ENCODE data around the gene TASOR. TPM values are rescaled to one million over a fixed set of nuclear protein-coding genes. Genes with fewer than 3 reads are reported as not detected.
"Not testable (repeated sequence)": the region's sequence is repeated elsewhere in the genome, so short reads cannot be mapped to it uniquely, and the experiment has no call there.

The TASOR gene
- total and polyA plus RNA-seq, 4 donors = 12.8 to 71.9 (median 36.4) TPM

DNA sequence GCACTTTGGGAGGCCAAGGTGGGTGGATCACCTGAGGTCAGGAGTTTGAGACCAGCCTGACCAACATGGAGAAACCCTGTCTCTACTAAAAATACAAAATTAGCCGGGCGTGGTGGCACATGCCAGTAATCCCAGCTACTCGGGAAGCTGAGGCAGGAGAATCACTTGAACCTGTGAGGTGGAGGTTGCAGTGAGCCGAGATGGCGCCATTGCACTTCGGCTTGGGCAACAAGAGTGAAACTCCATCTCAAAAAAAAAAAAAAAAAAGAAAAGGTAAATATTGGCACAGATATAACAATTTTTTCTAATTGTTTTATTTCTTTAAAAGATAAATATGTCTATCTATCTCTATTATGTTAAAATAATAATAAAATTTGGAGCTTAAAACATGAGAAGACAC, 24.3 kb upstream of the TASOR start:
- H3K27ac ChIP-seq (ENCODE audit: low read depth in 1 of 2, low read length in 2 of 2); DNase-seq; H3K4me1 ChIP-seq (ENCODE audit: control insufficient read depth in 1 of 2, insufficient read depth in 2 of 2, low read length in 2 of 2); H3K27me3 ChIP-seq (ENCODE audit: control insufficient read depth in 1 of 2, insufficient read depth in 2 of 2, low read length in 1 of 2); H3K9me3 ChIP-seq (ENCODE audit: control insufficient read depth, low read length); H3K36me3 ChIP-seq (ENCODE audit: control insufficient read depth in 1 of 2, insufficient read depth in 2 of 2, low read length in 1 of 2); H3K4me3 ChIP-seq (ENCODE audit: low read length in 2 of 2); ATAC-seq (ENCODE audit: low FRiP score): not testable (repeated sequence)
- WGBS, 2 donors = 89 to 96% methylated on average over 6 of the region's 6 CpGs
- intact Hi-C loops (cut with DNase I) = loop anchor here in 1 of 2 donors (10.0 kb wide), 1 partner anchor 97 kb away; the partner anchor contains the start of gene ARHGEF3

DNA sequence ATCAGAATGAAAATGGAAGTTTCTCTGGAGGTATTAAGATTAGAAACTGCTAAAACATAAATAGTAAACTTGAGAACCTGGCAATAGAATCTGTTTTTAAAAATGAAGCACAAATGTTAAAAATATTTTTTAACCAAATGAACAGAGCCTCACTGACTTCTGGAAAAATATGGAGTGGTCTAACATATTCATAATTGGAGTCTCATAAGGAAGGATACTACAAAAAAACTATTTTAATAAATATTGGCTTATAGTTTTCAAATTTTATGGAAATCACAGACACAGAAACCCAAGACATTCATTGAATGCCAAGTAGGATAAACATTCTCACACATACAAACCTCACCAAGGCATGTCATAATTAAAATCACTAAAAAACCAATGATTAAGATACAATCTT, 23.6 kb upstream of the TASOR start:
- no peak overlapping the region for H3K27ac ChIP-seq (ENCODE audit: low read depth in 1 of 2, low read length in 2 of 2)
- H3K36me3 ChIP-seq (ENCODE audit: control insufficient read depth in 1 of 2, insufficient read depth in 2 of 2, low read length in 1 of 2) = no peaks in the 10 kb centered on the region
- intact Hi-C loops (cut with DNase I) = loop anchor here in 1 of 2 donors (10.0 kb wide), 1 partner anchor 98 kb away; the partner anchor contains the start of gene ARHGEF3
- DNase-seq = no peak
- no peaks in the 10 kb centered on the region for H3K9me3 ChIP-seq (ENCODE audit: control insufficient read depth, low read length)
- no peaks in the 10 kb centered on the region for H3K4me1 ChIP-seq (ENCODE audit: control insufficient read depth in 1 of 2, insufficient read depth in 2 of 2, low read length in 2 of 2)
- ATAC-seq (ENCODE audit: low FRiP score) = no peak
- H3K4me3 ChIP-seq (ENCODE audit: low read length in 2 of 2) = no peak overlapping the region
- H3K27me3 ChIP-seq (ENCODE audit: control insufficient read depth in 1 of 2, insufficient read depth in 2 of 2, low read length in 1 of 2) = no peaks in the 10 kb centered on the region

DNA sequence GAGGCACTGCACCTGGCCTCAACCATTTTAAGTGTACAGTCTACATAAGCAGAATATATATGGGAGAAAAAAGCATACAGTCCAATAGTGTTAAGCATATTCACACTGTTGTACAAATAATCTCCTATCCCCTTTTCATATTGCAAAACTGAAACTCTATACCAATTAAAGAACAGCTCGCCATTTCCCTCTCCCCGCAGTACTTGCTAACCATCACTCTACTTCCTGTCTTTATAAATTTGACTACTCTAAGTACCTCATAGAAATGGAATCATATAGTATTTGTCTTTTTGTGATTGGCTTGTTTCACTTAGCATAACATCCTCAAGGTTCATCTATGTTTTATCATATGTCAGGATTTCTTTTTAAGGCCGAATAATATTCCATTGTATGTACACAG, 21.6 kb upstream of the TASOR start:
- no peaks in the 10 kb centered on the region for H3K9me3 ChIP-seq (ENCODE audit: control insufficient read depth, low read length)
- no peaks in the 10 kb centered on the region for H3K27me3 ChIP-seq (ENCODE audit: control insufficient read depth in 1 of 2, insufficient read depth in 2 of 2, low read length in 1 of 2)
- WGBS, 2 donors = 92 to 93% methylated on average over 3 of the region's 3 CpGs
- no peak overlapping the region for H3K27ac ChIP-seq (ENCODE audit: low read depth in 1 of 2, low read length in 2 of 2)
- no peak for DNase-seq
- H3K4me1 ChIP-seq (ENCODE audit: control insufficient read depth in 1 of 2, insufficient read depth in 2 of 2, low read length in 2 of 2) = no peaks in the 10 kb centered on the region
- H3K36me3 ChIP-seq (ENCODE audit: control insufficient read depth in 1 of 2, insufficient read depth in 2 of 2, low read length in 1 of 2) = no peaks in the 10 kb centered on the region
- intact Hi-C loops (cut with DNase I) = loop anchor here (5.0 to 10.0 kb wide), 2 partner anchors 98 to 100 kb away; partner anchors contain the start of gene ARHGEF3 (in 2 of the 2)
- no peak for ATAC-seq (ENCODE audit: low FRiP score)
- H3K4me3 ChIP-seq (ENCODE audit: low read length in 2 of 2) = no peak overlapping the region

DNA sequence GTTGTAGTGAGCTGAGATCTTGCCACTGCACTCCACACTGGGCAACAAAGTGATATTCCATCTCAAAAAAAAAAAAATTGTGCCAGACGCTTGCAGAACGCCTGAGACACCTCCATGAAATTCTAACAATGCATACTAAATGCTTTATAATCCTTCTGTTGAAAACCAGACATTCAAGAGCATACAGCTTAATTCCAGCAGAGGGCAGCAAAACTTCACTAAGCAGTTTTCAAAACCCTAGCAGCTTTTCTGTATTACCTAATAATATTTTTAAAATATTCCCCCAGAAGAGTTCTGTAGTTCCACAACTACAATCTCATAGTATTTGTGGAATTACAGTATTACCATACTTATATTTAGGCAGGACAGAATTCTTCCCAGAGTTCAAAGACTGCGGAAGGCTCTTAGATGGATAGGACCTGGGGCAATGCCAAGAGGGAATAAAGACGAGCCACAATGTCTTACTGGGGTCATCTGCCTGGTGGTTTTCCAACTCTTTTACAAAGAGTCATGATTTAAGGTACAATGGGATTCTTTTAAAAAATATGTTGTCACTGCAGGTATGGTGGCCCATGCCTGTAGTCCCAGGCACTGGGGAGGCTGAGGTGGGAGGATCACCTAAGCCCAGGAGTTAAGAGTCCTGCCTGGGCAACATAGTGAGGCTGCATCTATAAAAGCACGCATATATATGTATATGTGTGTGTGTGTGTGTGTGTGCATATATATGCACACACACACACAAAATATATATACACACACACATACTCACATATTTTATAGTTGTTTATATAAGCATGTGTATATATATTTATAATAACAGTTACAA, 19.6 kb upstream of the TASOR start:
- WGBS, 2 donors = 7 to 23% methylated on average over 5 of the region's 5 CpGs
- Histone ChIP-seq H3K4me3 (ENCODE audit: low read length in 2 of 2) (no peak overlapping the region), H3K27me3 (ENCODE audit: control insufficient read depth in 1 of 2, insufficient read depth in 2 of 2, low read length in 1 of 2) (no peaks in the 10 kb centered on the region), H3K4me1 (ENCODE audit: control insufficient read depth in 1 of 2, insufficient read depth in 2 of 2, low read length in 2 of 2) (no peaks in the 10 kb centered on the region), H3K9me3 (ENCODE audit: control insufficient read depth, low read length) (no peaks in the 10 kb centered on the region), H3K27ac (ENCODE audit: low read depth in 1 of 2, low read length in 2 of 2) (no peak overlapping the region), H3K36me3 (ENCODE audit: control insufficient read depth in 1 of 2, insufficient read depth in 2 of 2, low read length in 1 of 2) (no peaks in the 10 kb centered on the region)
- ATAC-seq (ENCODE audit: low FRiP score) = peak; percentile 78
- no peak for DNase-seq
- intact Hi-C loops (cut with DNase I) = loop anchor here (1.0 to 10.0 kb wide), 3 partner anchors 100 to 287 kb away; partner anchors contain the start of gene ARHGEF3 (in 2 of the 2)

DNA sequence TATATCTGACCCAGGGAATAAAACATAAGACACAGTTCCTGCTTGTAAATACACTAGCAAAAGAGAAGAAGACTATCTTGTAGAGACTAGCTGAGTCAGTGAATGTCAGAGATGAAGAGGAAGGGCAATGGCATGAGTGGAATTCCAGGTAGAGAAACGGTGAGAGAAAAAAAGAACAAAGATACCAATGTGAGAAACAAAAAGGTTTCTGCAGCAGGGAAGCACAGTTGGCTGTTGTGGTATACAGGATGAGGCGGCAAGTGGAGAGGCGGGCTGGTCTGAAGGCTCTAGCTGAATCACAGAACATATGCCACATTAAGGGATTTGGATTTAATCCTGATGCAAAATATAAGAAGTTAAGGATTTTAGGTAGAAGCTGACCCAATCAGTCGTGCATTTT, 17.1 kb upstream of the TASOR start:
- no peaks in the 10 kb centered on the region for H3K36me3 ChIP-seq (ENCODE audit: control insufficient read depth in 1 of 2, insufficient read depth in 2 of 2, low read length in 1 of 2)
- no peak overlapping the region for H3K4me3 ChIP-seq (ENCODE audit: low read length in 2 of 2)
- WGBS, 2 donors = 70 to 71% methylated on average over 4 of the region's 4 CpGs
- intact Hi-C loops (cut with DNase I) = loop anchor here (5.0 to 10.0 kb wide), 2 partner anchors 102 to 105 kb away; partner anchors contain the start of gene ARHGEF3 (in 2 of the 2)
- H3K27me3 ChIP-seq (ENCODE audit: control insufficient read depth in 1 of 2, insufficient read depth in 2 of 2, low read length in 1 of 2) = no peaks in the 10 kb centered on the region
- DNase-seq = no peak
- no peak overlapping the region for H3K27ac ChIP-seq (ENCODE audit: low read depth in 1 of 2, low read length in 2 of 2)
- H3K9me3 ChIP-seq (ENCODE audit: control insufficient read depth, low read length) = no peaks in the 10 kb centered on the region
- no peaks in the 10 kb centered on the region for H3K4me1 ChIP-seq (ENCODE audit: control insufficient read depth in 1 of 2, insufficient read depth in 2 of 2, low read length in 2 of 2)
- ATAC-seq (ENCODE audit: low FRiP score) = no peak

DNA sequence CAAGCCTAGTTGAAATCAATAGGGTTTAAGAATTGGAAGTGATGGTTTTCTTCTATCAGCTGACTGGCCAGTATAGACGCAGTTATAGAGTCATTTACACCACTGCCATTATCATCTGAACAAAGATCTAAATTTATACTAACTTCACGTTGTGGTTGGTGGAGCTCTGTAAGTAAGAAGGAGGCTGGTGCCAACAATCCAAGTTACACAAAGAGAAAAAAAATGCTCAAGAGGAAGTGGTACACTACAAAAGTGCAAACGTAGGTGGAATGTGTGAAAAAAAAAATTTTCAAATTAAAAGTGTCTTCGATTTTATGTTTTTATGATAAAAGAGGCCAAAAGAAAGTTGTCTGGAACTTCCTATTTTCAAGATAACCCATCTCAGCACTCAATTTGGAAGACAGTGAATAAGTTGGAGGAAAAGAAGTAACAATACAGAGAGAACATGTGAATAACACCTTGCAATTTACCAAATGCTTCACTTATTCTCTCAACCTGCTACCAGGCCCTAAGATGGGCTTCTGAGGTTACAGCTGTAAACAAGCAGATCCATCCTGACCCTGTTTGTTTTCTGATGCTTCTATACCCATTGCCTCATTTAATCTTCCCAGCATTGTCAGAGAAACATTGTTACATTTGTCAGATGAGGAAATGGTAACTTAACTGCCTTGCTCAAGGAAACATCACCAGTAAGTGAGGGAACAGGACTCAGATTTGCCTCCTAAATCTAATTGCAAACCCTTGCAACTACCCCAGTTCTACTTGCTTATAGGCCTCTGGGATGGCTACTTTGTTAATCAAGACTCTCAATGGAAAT, 12.0 kb upstream of the TASOR start:
- Histone ChIP-seq H3K4me1 (ENCODE audit: control insufficient read depth in 1 of 2, insufficient read depth in 2 of 2, low read length in 2 of 2) (no peaks in the 10 kb centered on the region), H3K9me3 (ENCODE audit: control insufficient read depth, low read length) (no peaks in the 10 kb centered on the region), H3K27me3 (ENCODE audit: control insufficient read depth in 1 of 2, insufficient read depth in 2 of 2, low read length in 1 of 2) (no peaks in the 10 kb centered on the region), H3K36me3 (ENCODE audit: control insufficient read depth in 1 of 2, insufficient read depth in 2 of 2, low read length in 1 of 2) (no peaks in the 10 kb centered on the region), H3K27ac (ENCODE audit: low read depth in 1 of 2, low read length in 2 of 2) (no peak overlapping the region), H3K4me3 (ENCODE audit: low read length in 2 of 2) (no peak overlapping the region)
- ATAC-seq (ENCODE audit: low FRiP score) = no peak
- DNase-seq = no peak
- WGBS, 2 donors = 50 to 52% methylated on average over 4 of the region's 4 CpGs
- intact Hi-C loops (cut with DNase I) = no loop called here

DNA sequence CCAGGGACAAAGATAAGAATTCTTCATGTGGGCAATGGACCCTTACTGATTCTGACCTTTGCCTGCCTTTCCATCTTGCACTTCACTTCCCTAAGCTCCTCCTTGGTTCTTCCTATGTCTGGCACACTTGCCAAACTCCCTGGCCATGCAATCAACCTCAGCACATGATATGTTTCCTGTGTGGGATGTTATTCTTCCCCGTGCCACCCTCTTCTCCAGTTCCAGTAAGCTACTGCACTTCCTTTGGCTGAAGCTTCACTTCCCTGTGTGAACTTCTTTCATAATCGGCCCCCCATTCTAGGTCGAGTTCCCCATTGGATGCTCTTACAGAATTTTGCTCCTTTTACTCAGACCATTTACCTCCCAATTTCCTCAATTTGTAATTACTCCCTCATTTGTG, 10.7 kb upstream of the TASOR start:
- DNase-seq (peak in 1 of 2 donors; percentile 57), ATAC-seq (ENCODE audit: low FRiP score) (peak; percentile 26)
- H3K9me3 ChIP-seq (ENCODE audit: control insufficient read depth, low read length) = no peaks in the 10 kb centered on the region
- H3K4me1 ChIP-seq (ENCODE audit: control insufficient read depth in 1 of 2, insufficient read depth in 2 of 2, low read length in 2 of 2) = no peaks in the 10 kb centered on the region
- no peaks in the 10 kb centered on the region for H3K27me3 ChIP-seq (ENCODE audit: control insufficient read depth in 1 of 2, insufficient read depth in 2 of 2, low read length in 1 of 2)
- no peak overlapping the region for H3K4me3 ChIP-seq (ENCODE audit: low read length in 2 of 2)
- no peaks in the 10 kb centered on the region for H3K36me3 ChIP-seq (ENCODE audit: control insufficient read depth in 1 of 2, insufficient read depth in 2 of 2, low read length in 1 of 2)
- intact Hi-C loops (cut with DNase I) = no loop called here
- no peak overlapping the region for H3K27ac ChIP-seq (ENCODE audit: low read depth in 1 of 2, low read length in 2 of 2)
- WGBS, 2 donors = 67 to 69% methylated on average over 3 of the region's 3 CpGs

DNA sequence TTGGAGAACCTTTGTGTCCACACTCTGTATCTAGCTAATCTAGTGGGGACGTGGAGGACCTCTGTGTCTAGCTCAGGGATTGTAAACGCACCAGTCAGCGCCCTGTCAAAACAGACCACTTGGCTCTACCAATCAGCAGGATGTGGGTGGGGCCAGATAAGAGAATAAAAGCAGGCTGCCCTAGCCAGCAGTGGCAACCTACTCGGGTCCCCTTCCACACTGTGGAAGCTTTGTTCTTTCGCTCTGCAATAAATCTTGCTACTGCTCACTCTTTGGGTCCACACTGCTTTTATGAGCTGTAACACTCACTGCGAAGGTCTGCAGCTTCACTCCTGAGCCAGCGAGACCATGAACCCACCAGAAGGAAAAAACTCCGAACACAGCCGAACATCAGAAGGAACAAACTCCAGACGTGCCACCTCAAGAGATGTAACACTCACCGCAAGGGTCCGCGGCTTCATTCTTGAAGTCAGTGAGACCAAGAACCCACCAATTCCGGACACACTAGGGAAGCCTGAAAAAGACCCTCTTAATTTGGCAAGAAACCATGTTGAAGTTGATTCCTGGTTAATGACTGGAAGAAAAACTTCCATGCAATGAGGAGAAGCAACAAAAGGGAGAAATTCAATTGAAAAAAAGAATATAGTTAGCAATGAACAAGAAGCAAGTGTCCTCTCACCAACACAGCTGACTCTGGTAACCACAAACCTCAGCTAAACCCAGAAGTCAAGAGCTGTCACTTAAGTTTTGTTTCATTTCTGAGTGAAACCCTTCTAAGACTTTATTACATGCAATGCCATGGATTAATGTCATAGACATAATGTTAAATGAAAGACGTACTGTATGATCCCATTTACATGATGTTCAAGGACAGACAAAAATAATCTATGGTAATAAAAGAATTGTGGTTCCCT, 9.7 kb upstream of the TASOR start:
- intact Hi-C loops (cut with DNase I); H3K4me1 ChIP-seq (ENCODE audit: control insufficient read depth in 1 of 2, insufficient read depth in 2 of 2, low read length in 2 of 2); H3K36me3 ChIP-seq (ENCODE audit: control insufficient read depth in 1 of 2, insufficient read depth in 2 of 2, low read length in 1 of 2); ATAC-seq (ENCODE audit: low FRiP score); DNase-seq; H3K9me3 ChIP-seq (ENCODE audit: control insufficient read depth, low read length); H3K4me3 ChIP-seq (ENCODE audit: low read length in 2 of 2); H3K27ac ChIP-seq (ENCODE audit: low read depth in 1 of 2, low read length in 2 of 2); H3K27me3 ChIP-seq (ENCODE audit: control insufficient read depth in 1 of 2, insufficient read depth in 2 of 2, low read length in 1 of 2): not testable (repeated sequence)
- 72 to 75% methylated on average over 15 of the region's 15 CpGs for WGBS, 2 donors
